ENCODE data around the gene GID4. TPM values are rescaled to one million over a fixed set of nuclear protein-coding genes. Genes with fewer than 3 reads are reported as not detected.

GID4 gene
- total RNA-seq, 1 donor from 2014 or later: 11.3 TPM

DNA sequence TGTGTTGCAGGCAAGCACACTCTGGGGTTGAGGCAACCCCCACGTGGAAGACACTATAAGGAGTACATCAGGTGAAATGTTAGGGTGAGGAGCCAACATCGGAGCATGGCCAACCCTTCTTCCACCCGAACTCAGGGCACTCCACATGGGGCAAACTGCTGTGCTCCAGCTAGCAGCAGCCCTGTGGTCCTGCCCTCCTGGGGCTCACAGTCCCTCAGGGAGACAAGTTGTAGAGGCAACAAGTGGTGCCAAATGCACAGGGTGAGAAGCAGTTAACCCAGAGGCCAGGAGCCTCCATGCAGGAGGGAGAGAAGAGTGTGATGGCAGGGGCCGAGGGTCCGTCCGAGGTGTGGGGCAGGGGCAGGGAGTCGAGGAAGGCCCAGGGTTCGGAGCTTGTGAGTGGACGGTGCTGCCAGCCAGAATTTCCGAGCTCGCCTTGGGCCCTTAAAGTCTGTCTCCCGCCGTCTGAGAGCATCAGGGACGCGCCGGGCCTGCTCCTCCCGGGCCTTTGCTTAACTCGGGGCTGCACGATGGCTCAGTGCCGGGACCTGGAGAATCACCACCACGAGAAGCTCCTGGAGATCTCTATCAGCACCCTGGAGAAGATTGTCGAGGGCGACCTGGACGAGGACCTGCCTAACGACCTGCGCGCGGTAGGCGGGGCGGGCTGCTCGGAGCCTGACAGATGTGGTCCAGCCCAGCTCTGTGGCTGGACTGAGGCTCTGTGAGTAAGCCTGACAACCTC, 32.5 kb upstream of the GID4 start:
- peaks cover 5% of the 10 kb centered on the region for H3K4me1 Mint-ChIP-seq
- H3K36me3 Mint-ChIP-seq (ENCODE audit: low read depth): no peaks in the 10 kb centered on the region
- no peak overlapping the region for H3K27ac Mint-ChIP-seq
- H3K9me3 Mint-ChIP-seq: no peaks in the 10 kb centered on the region
- H3K27me3 Mint-ChIP-seq: no peaks in the 10 kb centered on the region
- H3K4me3 Mint-ChIP-seq: no peak overlapping the region
- DNase-seq: no peak
- intact Hi-C loops (cut with micrococcal nuclease): no loop called here

GRCh38 chr17:18008496-18009268, 30.5 kb upstream of the GID4 start:
- H3K27ac Mint-ChIP-seq: no peak overlapping the region

GRCh38 chr17:18009609-18010420, 29.4 kb upstream of the GID4 start:
- H3K27ac Mint-ChIP-seq: no peak overlapping the region
- peaks cover 10% of the 10 kb centered on the region for H3K4me1 Mint-ChIP-seq
- intact Hi-C loops (cut with micrococcal nuclease): no loop called here
- H3K27me3 Mint-ChIP-seq: no peaks in the 10 kb centered on the region
- no peaks in the 10 kb centered on the region for H3K9me3 Mint-ChIP-seq
- no peak overlapping the region for H3K4me3 Mint-ChIP-seq
- DNase-seq: no peak
- H3K36me3 Mint-ChIP-seq (ENCODE audit: low read depth): peaks cover 5% of the 10 kb centered on the region

More at GRCh38 chr17:18008496-18009268, 30.5 kb upstream of the GID4 start:
- H3K9me3 Mint-ChIP-seq: no peaks in the 10 kb centered on the region
- peaks cover 5% of the 10 kb centered on the region for H3K4me1 Mint-ChIP-seq
- intact Hi-C loops (cut with micrococcal nuclease): no loop called here
- no peak overlapping the region for H3K4me3 Mint-ChIP-seq
- DNase-seq: no peak
- no peaks in the 10 kb centered on the region for H3K27me3 Mint-ChIP-seq
- H3K36me3 Mint-ChIP-seq (ENCODE audit: low read depth): peaks cover 5% of the 10 kb centered on the region

DNA sequence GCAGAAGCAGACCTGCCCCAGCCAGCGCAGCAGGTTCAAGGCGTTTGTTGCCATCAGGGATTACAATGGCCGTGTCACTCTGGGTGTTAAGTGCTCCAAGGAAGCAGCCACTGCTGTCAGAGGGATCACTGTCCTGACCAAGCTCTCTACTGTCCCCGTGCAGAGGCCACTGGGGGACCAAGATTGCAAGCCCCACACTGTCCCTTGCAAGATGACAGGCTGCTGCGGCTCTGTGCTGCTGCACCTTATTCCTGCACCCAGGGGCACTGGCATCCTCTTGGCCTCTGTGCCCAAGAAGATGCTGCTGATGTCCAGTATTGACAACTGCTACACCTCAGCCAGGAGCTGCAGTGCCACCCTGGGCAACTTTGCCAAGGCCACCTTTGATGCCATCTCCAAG, 27.9 kb upstream of the GID4 start:
- H3K9me3 Mint-ChIP-seq: no peaks in the 10 kb centered on the region
- H3K27ac Mint-ChIP-seq: no peak overlapping the region
- no peak overlapping the region for H3K4me3 Mint-ChIP-seq
- peaks cover 8% of the 10 kb centered on the region for H3K36me3 Mint-ChIP-seq (ENCODE audit: low read depth)
- no peak for DNase-seq
- H3K4me1 Mint-ChIP-seq: peaks cover 5% of the 10 kb centered on the region
- intact Hi-C loops (cut with micrococcal nuclease): no loop called here
- H3K27me3 Mint-ChIP-seq: no peaks in the 10 kb centered on the region

GRCh38 chr17:18014006-18014405, 25.2 kb upstream of the GID4 start:
- no peaks in the 10 kb centered on the region for H3K27me3 Mint-ChIP-seq
- H3K27ac Mint-ChIP-seq: no peak overlapping the region
- no peak for DNase-seq
- intact Hi-C loops (cut with micrococcal nuclease): no loop called here
- H3K4me1 Mint-ChIP-seq: peaks cover 5% of the 10 kb centered on the region
- peaks cover 11% of the 10 kb centered on the region for H3K36me3 Mint-ChIP-seq (ENCODE audit: low read depth)
- no peaks in the 10 kb centered on the region for H3K9me3 Mint-ChIP-seq
- H3K4me3 Mint-ChIP-seq: no peak overlapping the region

DNA sequence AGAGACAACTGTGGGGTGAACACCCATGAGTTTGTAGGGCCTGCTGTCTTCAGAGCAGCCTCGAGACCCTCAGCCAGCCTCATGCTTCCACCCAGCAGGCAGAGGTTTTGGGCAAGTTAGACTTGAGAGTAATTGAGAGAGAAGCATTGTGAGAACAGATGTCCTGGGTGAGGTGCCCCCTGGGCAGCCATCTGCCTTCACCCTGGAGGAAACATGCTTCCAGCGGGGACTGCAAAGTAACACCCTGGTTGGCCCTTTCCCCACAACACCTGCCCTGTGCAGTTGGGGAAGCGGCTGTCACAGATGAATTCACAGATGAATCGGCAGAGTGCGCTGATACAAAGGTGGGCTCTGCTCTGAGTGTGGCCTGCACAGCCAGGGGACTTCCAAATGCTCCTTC, 23.6 kb upstream of the GID4 start:
- H3K27me3 Mint-ChIP-seq: no peaks in the 10 kb centered on the region
- no peak for DNase-seq
- no peak overlapping the region for H3K27ac Mint-ChIP-seq
- H3K9me3 Mint-ChIP-seq: no peaks in the 10 kb centered on the region
- H3K36me3 Mint-ChIP-seq (ENCODE audit: low read depth): peaks cover 11% of the 10 kb centered on the region
- intact Hi-C loops (cut with micrococcal nuclease): no loop called here
- H3K4me1 Mint-ChIP-seq: peaks cover 5% of the 10 kb centered on the region
- H3K4me3 Mint-ChIP-seq: no peak overlapping the region

- Mint-ChIP-seq H3K36me3 (ENCODE audit: low read depth) (peaks cover 14% of the 10 kb centered on the region), H3K9me3 (no peaks in the 10 kb centered on the region), H3K4me1 (peaks cover 5% of the 10 kb centered on the region), H3K27me3 (no peaks in the 10 kb centered on the region), H3K4me3 (no peak overlapping the region), H3K27ac (no peak overlapping the region)
- intact Hi-C loops (cut with micrococcal nuclease): no loop called here
- no peak for DNase-seq
Measured at GRCh38 chr17:18016426-18016825, 22.8 kb upstream of the GID4 start.

DNA sequence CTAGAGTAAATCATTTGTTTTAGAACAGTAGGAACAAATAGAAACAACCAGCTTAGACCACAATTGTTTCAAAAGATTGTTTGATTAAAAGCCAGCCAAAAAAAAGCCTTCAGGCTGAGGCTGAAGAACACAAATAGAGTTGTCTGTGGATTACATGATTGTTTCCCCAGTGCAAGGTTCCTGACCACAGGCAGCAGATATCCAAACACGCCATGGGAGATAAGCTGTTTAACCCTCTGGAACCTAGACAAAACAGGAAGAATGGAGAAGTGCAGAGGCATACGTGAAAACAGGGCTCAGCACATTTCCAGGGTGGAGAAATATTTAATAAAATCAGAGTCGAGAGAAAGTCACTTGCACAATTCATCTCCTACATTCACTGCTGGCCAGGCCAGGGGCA, 21.2 kb upstream of the GID4 start:
- H3K36me3 Mint-ChIP-seq (ENCODE audit: low read depth): peaks cover 10% of the 10 kb centered on the region
- H3K9me3 Mint-ChIP-seq: no peaks in the 10 kb centered on the region
- H3K27ac Mint-ChIP-seq: no peak overlapping the region
- peaks cover 5% of the 10 kb centered on the region for H3K4me1 Mint-ChIP-seq
- no peak overlapping the region for H3K4me3 Mint-ChIP-seq
- H3K27me3 Mint-ChIP-seq: no peaks in the 10 kb centered on the region
- intact Hi-C loops (cut with micrococcal nuclease): no loop called here
- DNase-seq: no peak

DNA sequence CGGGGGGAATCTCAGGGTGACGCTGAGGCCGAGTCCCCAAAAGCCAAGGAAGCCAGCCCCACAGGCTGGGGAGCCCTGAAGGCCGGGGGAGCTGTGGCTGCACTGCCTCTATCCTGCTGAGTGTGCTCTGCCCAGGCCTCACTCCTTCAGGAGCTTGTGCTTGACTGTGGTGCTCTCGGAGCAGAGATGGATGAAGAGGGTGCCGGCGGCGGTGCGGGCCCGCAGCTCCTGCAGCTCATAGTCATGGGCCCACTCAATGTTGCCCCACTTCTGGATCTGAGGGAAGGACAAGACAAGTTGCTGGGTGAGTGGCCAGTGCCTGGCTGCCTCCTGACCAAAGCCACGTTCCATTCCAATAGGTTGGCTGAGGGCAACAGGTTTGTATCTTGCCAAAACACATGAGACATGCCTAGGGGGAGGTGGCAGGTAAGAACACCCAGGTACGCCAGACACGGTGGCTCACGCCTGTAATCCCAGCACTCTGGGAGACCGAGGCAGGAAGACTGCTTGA, 20.7 kb upstream of the GID4 start:
- H3K27ac Mint-ChIP-seq: no peak overlapping the region
- intact Hi-C loops (cut with micrococcal nuclease): no loop called here
- DNase-seq: no peak
- peaks cover 10% of the 10 kb centered on the region for H3K36me3 Mint-ChIP-seq (ENCODE audit: low read depth)
- H3K27me3 Mint-ChIP-seq: no peaks in the 10 kb centered on the region
- H3K9me3 Mint-ChIP-seq: no peaks in the 10 kb centered on the region
- no peak overlapping the region for H3K4me3 Mint-ChIP-seq
- peaks cover 5% of the 10 kb centered on the region for H3K4me1 Mint-ChIP-seq

DNA sequence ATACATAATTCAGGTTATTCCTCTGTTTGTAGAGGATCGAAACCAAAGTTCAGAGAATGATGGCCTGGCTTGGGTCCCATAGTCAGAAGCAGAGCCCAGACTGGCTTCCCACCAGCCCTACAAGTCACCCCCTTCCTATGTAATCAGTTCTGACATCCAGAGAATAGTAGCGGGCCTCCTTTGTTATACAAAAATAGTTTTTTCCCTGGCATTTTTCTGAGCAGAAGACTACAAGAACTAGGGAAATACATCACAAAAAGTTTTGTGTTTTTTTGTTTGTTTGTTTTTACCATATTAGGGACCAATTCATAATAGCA, 19.4 kb upstream of the GID4 start:
- H3K4me1 Mint-ChIP-seq: no peaks in the 10 kb centered on the region
- DNase-seq: no peak
- H3K4me3 Mint-ChIP-seq: no peak overlapping the region
- H3K27ac Mint-ChIP-seq: no peak overlapping the region
- no peaks in the 10 kb centered on the region for H3K27me3 Mint-ChIP-seq
- H3K36me3 Mint-ChIP-seq (ENCODE audit: low read depth): peaks cover 10% of the 10 kb centered on the region
- H3K9me3 Mint-ChIP-seq: no peaks in the 10 kb centered on the region
- intact Hi-C loops (cut with micrococcal nuclease): no loop called here

GRCh38 chr17:18020971-18021370, 18.2 kb upstream of the GID4 start:
- intact Hi-C loops (cut with micrococcal nuclease): no loop called here
- no peak for DNase-seq
- Mint-ChIP-seq H3K4me1 (peaks cover 9% of the 10 kb centered on the region), H3K27ac (no peak overlapping the region), H3K36me3 (ENCODE audit: low read depth) (peaks cover 12% of the 10 kb centered on the region), H3K4me3 (no peak overlapping the region), H3K27me3 (no peaks in the 10 kb centered on the region), H3K9me3 (no peaks in the 10 kb centered on the region)

GRCh38 chr17:18021372-18021771, 17.8 kb upstream of the GID4 start:
- H3K4me3 Mint-ChIP-seq: no peak overlapping the region
- intact Hi-C loops (cut with micrococcal nuclease): no loop called here
- H3K9me3 Mint-ChIP-seq: no peaks in the 10 kb centered on the region
- H3K27ac Mint-ChIP-seq: no peak overlapping the region
- no peak for DNase-seq
- peaks cover 12% of the 10 kb centered on the region for H3K36me3 Mint-ChIP-seq (ENCODE audit: low read depth)
- peaks cover 11% of the 10 kb centered on the region for H3K4me1 Mint-ChIP-seq
- no peaks in the 10 kb centered on the region for H3K27me3 Mint-ChIP-seq

DNA sequence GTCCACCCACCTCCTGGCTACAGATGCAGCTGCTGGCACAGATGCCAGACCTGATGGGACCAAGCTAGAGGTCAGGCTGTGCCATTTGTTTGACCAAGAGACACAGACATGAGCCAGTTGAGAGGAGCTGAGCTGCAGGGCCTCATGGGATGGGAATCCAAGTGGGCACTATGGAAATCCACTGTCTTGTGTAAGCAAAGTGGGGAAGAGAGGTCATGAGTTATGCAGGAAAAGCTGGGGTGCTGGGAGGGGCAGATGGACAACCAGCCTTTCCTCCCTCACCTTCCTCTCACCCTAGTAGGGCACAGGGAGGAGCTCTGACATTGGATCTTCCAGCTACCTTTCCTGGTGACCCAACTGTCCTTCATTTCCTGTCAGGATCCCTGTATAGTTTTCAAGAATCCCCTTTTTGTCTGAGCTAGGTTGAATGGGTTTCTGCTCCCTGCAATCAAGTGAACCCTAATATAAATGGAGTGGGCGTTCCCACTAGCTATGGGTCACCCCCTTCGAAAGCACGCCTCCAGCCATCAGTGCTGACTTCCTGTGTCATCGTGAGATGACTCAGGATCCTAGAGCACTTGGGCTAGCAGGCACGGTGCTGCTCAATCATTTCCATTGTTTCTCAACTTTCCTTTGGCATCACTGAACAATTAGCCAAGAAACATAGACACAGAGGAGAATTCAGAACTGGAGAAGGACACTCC, 13.8 kb upstream of the GID4 start:
- H3K9me3 Mint-ChIP-seq: no peaks in the 10 kb centered on the region
- peak overlapping the region; percentile 65 for H3K27ac Mint-ChIP-seq
- H3K36me3 Mint-ChIP-seq (ENCODE audit: low read depth): peaks cover 13% of the 10 kb centered on the region
- intact Hi-C loops (cut with micrococcal nuclease): no loop called here
- no peaks in the 10 kb centered on the region for H3K27me3 Mint-ChIP-seq
- peak overlapping the region; percentile 2 for H3K4me3 Mint-ChIP-seq
- peak; percentile 70 for DNase-seq
- H3K4me1 Mint-ChIP-seq: peaks cover 14% of the 10 kb centered on the region

Measured in activated CD4-positive, alpha-beta T cell treated with anti-CD3 and anti-CD28 coated beads, Interleukin-2, amount 10 ng/mL, durations not matched to agents 24 days and 14 days (primary cell).